GM12878 (cell line): ENCODE measurements around the gene KLLN. TPM values are rescaled to one million over a fixed set of nuclear protein-coding genes. Genes with fewer than 3 reads are reported as not detected.
A peak's percentile ranks its signal among the peaks of the same experiment; 100 is the strongest.

ENCODE experiments used
- ATAC-seq: fragments of 200-7000 bp; cut with Tn5 transposase; 3 replicates; pipeline ENCODE4 v1.9.1; 2020; ENCODE audit warnings: mild to moderate bottlenecking, moderate library complexity
- BruUV-seq: library from RNA; stranded (reverse); fragments of 400-500 nt; replicated peaks from 2 replicates; lab custom pipeline; 2021; lab: Mats Ljungman, UMichigan
- CTCF ChIA-PET: fragments of 300-600 bp; sonication (Branson Sonifier 250); formaldehyde crosslinking; extraction: SDS; loops from one replicate; lab custom pipeline; 2021; ENCODE audit warnings: inconsistent platforms; lab: Yijun Ruan, JAX
- POLR2A ChIA-PET: fragments of 350-600 bp; formaldehyde crosslinking; extraction: SDS; loops from one replicate; lab custom pipeline; 2021; ENCODE audit warnings: inconsistent platforms; lab: Charles Lee
- RAD21 ChIA-PET: fragments of 300-600 bp; sonication (Branson Sonifier 250); formaldehyde crosslinking; loops from one replicate; lab custom pipeline; 2023; ENCODE audit warnings: antibody characterized with exemption; ENCODE audit not compliant: unreplicated experiment; lab: Charles Lee
- SMC1A ChIA-PET: fragments of 300-600 bp; sonication (Branson Sonifier 250); formaldehyde crosslinking; loops from one replicate; lab custom pipeline; 2023; ENCODE audit not compliant: unreplicated experiment, uncharacterized antibody; lab: Charles Lee
- DNase-seq: peaks from one replicate; pipeline ENCODE4 v3.0.0-alpha.2; 2011; ENCODE audit warnings: low read depth, low spot score
- FAIRE-seq: peaks from 3 replicates; lab custom pipeline; 2011; peaks lifted over from hg19 to GRCh38; lab: Jason Lieb, UNC
- H2AFZ ChIP-seq: 2 replicates; pipeline ENCODE4 v1.6.0; 2011; ENCODE audit warnings: low read depth, low read length, control low read depth; ENCODE audit not compliant: control insufficient read depth
- H3K27ac ChIP-seq: 2 replicates; pipeline ENCODE4 v1.5.1; 2011; ENCODE audit warnings: control low read depth; ENCODE audit not compliant: control insufficient read depth, insufficient read depth
- H3K27me3 ChIP-seq, 2 experiments: replicated peaks in 1 of 2; 2 replicates each; pipeline versions ENCODE4 v1.6.0 to v1.6.1; 2011; ENCODE audit warnings: low read length in 1 of 2; ENCODE audit not compliant: control insufficient read depth in 2 of 2, insufficient read depth in 2 of 2
- H3K36me3 ChIP-seq, 2 experiments: 2 replicates each; pipeline ENCODE4 v1.5.1; 2011; ENCODE audit warnings: low read length in 1 of 2; ENCODE audit not compliant: control insufficient read depth in 2 of 2, insufficient read depth in 2 of 2
- H3K4me1 ChIP-seq: 2 replicates; pipeline ENCODE4 v1.6.1; 2011; ENCODE audit warnings: mild to moderate bottlenecking, low read length, moderate library complexity, mixed read lengths; ENCODE audit not compliant: control insufficient read depth, insufficient read depth
- H3K4me2 ChIP-seq: 2 replicates; pipeline ENCODE4 v1.6.0; 2011; ENCODE audit warnings: control low read depth; ENCODE audit not compliant: control insufficient read depth, insufficient read depth
- H3K4me3 ChIP-seq: fragments of 200-600 bp; sonication (generic); 2 replicates; pipeline ENCODE4 v1.5.1; 2016
- H3K79me2 ChIP-seq: 2 replicates; pipeline ENCODE4 v1.6.0; 2011; ENCODE audit warnings: low read length; ENCODE audit not compliant: control insufficient read depth, insufficient read depth
- H3K9ac ChIP-seq: 2 replicates; pipeline ENCODE4 v1.8.0; 2011; ENCODE audit warnings: low read length, control low read depth, mixed read lengths; ENCODE audit not compliant: control insufficient read depth, insufficient read depth
- H3K9me3 ChIP-seq: replicated peaks from 3 replicates; pipeline ENCODE4 v1.5.1; 2011; ENCODE audit warnings: mild to moderate bottlenecking, low read length; ENCODE audit not compliant: control insufficient read depth, insufficient read depth
- H4K20me1 ChIP-seq: 2 replicates; pipeline ENCODE4 v1.6.0; 2011; ENCODE audit not compliant: control insufficient read depth, insufficient read depth
- BCL3 ChIP-seq: IDR thresholded peaks from 2 replicates; pipeline ENCODE4 v1.6.1; 2011; ENCODE audit warnings: borderline replicate concordance, low read depth, mild to moderate bottlenecking, moderate library complexity, low read length; ENCODE audit not compliant: insufficient read depth, poor library complexity, severe bottlenecking
- CHD1 ChIP-seq: IDR thresholded peaks from 2 replicates; pipeline ENCODE4 v1.6.1; 2012; ENCODE audit warnings: low read depth, low read length, improper control_type of control experiment
- CUX1 ChIP-seq: IDR thresholded peaks from 2 replicates; pipeline ENCODE4 v1.6.1; 2012; ENCODE audit warnings: improper control_type of control experiment, low read depth, low read length; ENCODE audit not compliant: insufficient replicate concordance
- POLR2AphosphoS5 ChIP-seq: IDR thresholded peaks from 2 replicates; pipeline ENCODE4 v1.6.1; 2011; ENCODE audit warnings: mild to moderate bottlenecking, low read length, inconsistent platforms
- RCOR1 ChIP-seq: conservative IDR thresholded peaks from 2 replicates; pipeline ENCODE4 v1.6.1; 2012; ENCODE audit warnings: low read depth, low read length, improper control_type of control experiment
- STAT1 ChIP-seq: fragments of 450-650 bp; conservative IDR thresholded peaks from 2 replicates; pipeline ENCODE4 v1.6.1; 2014; ENCODE audit warnings: antibody characterized with exemption, mild to moderate bottlenecking
- ZNF622 ChIP-seq: fragments of 450-650 bp; IDR thresholded peaks from 2 replicates; pipeline ENCODE4 v1.6.1; 2017; ENCODE audit warnings: mild to moderate bottlenecking, inconsistent platforms
- WGBS: methylation state at CpG from one replicate; pipeline ENCODE4 v1.1.6; 2016; ENCODE audit warnings: low lambda C conversion rate; ENCODE audit not compliant: insufficient replicate concordance, insufficient coverage; ENCODE audit errors: missing lambda C conversion rate; 5-methylcytosine and 5-hydroxymethylcytosine counted together
- in situ Hi-C: fragments of 300-500 bp; cut with MboI; formaldehyde crosslinking; loops from 9 replicates; pipeline ENCODE4 v1.14.3; 2018; ENCODE audit warnings: mixed read lengths
- intact Hi-C: fragments of 100-400 bp; cut with micrococcal nuclease; formaldehyde crosslinking; loops from one replicate; pipeline ENCODE4 v1.14.2; 2022; ENCODE audit not compliant: unreplicated experiment
- polyA plus RNA-seq, 11 experiments: library from polyadenylated mRNA; depleted of rRNA in 4 of 11; unstranded in 6 of 11; stranded (reverse) in 5 of 11; fragments of >200 nt; fragmentation: Nextera tagmentation in 4 of 11; fragmentation: Illumina TruSeq in 1 of 11; extraction: Ambion mirVana in 4 of 11; extraction: Trizol in 1 of 11; gene quantifications; 1 replicate in 1 of 11; 2 replicates in 10 of 11; pipeline versions ENCODE4 v1.2.1 to v1.2.3, GENCODE V29; 2011 to 2016; ENCODE audit warnings: inconsistent platforms in 2 of 11, missing spikeins in 2 of 11, low read depth in 1 of 11
- total RNA-seq, 4 experiments: library from RNA; depleted of rRNA in 3 of 4; stranded (reverse); fragments of >200 nt in 3 of 4; fragmentation: Illumina TruSeq in 1 of 4; extraction: Trizol in 1 of 4; gene quantifications; 2 replicates each; pipeline versions ENCODE4 v1.2.1 to v1.2.3, GENCODE V29; 2013 to 2021

Gene KLLN
- total and polyA plus RNA-seq, 10 of the 15 experiments (the other 5 are each of a cell fraction or from before 2014, with no cell fraction given) = 0.87 to 2.2 (median 1.7) TPM

DNA sequence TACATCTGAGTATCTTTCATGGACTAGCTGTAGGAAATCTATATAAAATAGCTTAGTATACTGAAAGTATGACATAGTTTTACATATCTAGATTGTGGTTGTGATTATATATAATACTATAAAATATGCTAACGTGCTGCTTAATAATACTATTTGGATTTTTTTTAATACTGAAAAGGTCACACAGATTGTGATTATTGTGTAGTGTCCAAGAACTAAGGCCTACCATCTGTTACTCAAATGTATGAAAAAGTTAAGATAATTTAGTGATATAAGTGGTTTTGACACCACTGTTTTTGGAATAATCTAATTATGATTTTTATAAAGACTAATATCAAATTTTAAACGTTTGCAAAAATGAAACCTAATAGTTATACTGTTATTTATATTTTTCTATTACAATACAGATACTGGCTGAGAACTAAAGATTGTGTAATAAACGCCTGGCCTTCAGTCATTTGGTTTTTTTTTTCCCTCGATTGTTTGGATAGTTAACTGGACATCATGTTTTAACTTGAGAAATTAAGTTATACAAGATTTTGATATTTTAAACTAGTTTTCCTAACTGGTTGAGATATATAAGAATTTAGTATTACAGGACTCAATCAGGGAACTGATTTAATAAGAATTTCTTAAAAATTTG, 12.7 kb upstream of the KLLN start:
- H3K4me2 ChIP-seq = no peak overlapping the region
- H2AFZ ChIP-seq = no peak overlapping the region
- ChIA-PET RAD21 (interaction anchor here (0.9 to 1.9 kb wide), 4 partner anchors 40 to 512 kb away, joined by 3 to 6 read pairs (median 3); no protein-coding TSS in a partner anchor), SMC1A (interaction anchor here (0.7 to 2.1 kb wide), 5 partner anchors 17 to 511 kb away, joined by 3 to 5 read pairs (median 4); no protein-coding TSS in a partner anchor), CTCF (interaction anchor here (1.0 kb wide), 2 partner anchors 69 to 191 kb away, joined by 3 read pairs; no protein-coding TSS in a partner anchor), POLR2A (no interaction called here)
- TF ChIP-seq CHD1 (no peak), STAT1 (no peak), CUX1 (no peak), ZNF622 (no peak), POLR2AphosphoS5 (no peak), RCOR1 (no peak), BCL3 (no peak)
- no peak overlapping the region for H3K4me3 ChIP-seq
- intact Hi-C loops (no loop called here), in situ Hi-C loops (no loop called here)
- FAIRE-seq (no peak), DNase-seq (no peak), ATAC-seq (peak; percentile 2; the same call in 1 of the 3 replicates)
- H3K9ac ChIP-seq = no peak overlapping the region
- H3K36me3 ChIP-seq = peaks cover 0 to 25% of the 10 kb centered on the region in 2 experiments; a peak in 2 of 4 replicates
- no peak overlapping the region for H3K27ac ChIP-seq
- H3K79me2 ChIP-seq = peaks cover 97% of the 10 kb centered on the region
- no peaks in the 10 kb centered on the region; the same call in 1 of the 2 replicates for H4K20me1 ChIP-seq
- H3K9me3 ChIP-seq = peaks cover 11% of the 10 kb centered on the region
- no peaks in the 10 kb centered on the region for H3K4me1 ChIP-seq
- no TSS peak for BruUV-seq
- 84% methylated on average over 4 of the region's 4 CpGs for WGBS
- no peaks in the 10 kb centered on the region for H3K27me3 ChIP-seq
